ENCODE results near the gene BNIP2. TPM values are rescaled to one million over a fixed set of nuclear protein-coding genes. Genes with fewer than 3 reads are reported as not detected.
A peak's percentile ranks its signal among the peaks of the same experiment; 100 is the strongest.
"Not testable (repeated sequence)": the region's sequence is repeated elsewhere in the genome, so short reads cannot be mapped to it uniquely, and the experiment has no call there.

Gene BNIP2
- total RNA-seq, 1 donor from 2014 or later = 113 TPM

DNA sequence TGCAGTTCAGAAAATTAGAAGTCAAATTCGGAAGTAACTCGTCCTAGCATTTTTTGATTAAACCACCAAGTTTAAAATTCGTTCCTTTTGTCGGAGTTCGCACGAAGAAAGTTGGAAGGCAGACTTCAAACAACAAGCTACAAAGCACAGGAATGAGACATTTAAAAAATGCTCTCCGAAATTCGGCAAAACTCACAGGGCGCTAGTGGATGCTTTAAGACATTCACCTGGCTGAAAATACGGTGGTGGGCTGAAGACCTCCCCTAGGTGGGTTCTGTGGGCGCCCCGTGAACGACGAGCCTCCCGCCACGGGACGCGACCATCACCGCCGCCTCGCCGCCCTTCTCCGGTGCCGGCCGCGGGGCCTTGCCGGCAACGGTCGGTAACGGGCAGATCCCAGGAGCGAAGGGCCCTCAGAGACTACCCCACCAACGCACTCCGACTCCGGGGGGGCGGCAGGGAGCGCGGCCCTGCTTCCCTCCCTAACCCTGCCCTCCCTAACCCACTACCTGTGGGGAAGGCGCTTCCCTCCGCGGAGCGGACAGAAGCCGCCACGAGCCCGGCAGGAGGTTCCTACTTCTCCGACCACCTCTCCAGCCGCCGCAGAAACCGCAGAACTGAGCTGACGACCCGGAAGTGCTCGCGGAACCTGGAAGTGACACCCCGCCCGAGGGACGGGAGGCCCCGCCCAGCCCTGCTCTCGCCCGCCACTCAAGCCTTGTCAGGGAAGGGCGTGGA lies 32.1 kb downstream of the BNIP2 start, which contains the start of gene GTF2A2:
TSS of gene GTF2A2 (minus strand) at position 619 of the 738 bp plus-strand sequence. CDS start 5,238 bp downstream, outside the sequence.
- Histone ChIP-seq H3K27me3 (ENCODE audit: control insufficient read depth, insufficient read depth, low read length) (no peaks in the 10 kb centered on the region), H3K36me3 (ENCODE audit: control insufficient read depth, insufficient read depth, low read length) (peaks cover 1% of the 10 kb centered on the region), H3K4me3 (ENCODE audit: low read depth, low read length) (peak within 1 kb of the TSS; percentile 92)
- peak; percentile 73 for DNase-seq (ENCODE audit: low read depth)
- TF ChIP-seq, protein P1, sequence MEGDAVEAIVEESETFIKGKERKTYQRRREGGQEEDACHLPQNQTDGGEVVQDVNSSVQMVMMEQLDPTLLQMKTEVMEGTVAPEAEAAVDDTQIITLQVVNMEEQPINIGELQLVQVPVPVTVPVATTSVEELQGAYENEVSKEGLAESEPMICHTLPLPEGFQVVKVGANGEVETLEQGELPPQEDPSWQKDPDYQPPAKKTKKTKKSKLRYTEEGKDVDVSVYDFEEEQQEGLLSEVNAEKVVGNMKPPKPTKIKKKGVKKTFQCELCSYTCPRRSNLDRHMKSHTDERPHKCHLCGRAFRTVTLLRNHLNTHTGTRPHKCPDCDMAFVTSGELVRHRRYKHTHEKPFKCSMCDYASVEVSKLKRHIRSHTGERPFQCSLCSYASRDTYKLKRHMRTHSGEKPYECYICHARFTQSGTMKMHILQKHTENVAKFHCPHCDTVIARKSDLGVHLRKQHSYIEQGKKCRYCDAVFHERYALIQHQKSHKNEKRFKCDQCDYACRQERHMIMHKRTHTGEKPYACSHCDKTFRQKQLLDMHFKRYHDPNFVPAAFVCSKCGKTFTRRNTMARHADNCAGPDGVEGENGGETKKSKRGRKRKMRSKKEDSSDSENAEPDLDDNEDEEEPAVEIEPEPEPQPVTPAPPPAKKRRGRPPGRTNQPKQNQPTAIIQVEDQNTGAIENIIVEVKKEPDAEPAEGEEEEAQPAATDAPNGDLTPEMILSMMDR (IDR thresholded peaks at IDR 0.05; ENCODE audit: insufficient read depth, low read length, poor library complexity, severe bottlenecking) = no peak

DNA sequence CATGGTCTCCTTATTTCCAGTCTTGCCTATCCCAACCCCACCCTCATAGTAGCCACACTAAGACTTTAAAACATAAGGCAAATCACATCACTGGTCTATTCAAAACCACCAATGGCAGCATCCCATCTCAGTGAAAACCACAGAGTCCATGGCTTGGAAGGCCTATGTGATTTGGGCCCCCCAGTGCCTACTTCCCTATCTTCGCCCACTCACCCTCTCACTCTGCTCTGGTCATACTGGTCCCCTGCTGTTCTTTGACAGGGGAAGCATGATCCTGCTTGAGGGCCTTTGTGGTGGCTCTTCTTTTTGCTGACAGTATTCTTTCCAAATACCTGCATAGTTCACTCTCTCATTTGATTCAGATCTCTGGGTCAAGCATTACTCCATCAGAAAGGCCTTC lies 35.1 kb downstream of the BNIP2 start:
- Histone ChIP-seq H3K4me3 (ENCODE audit: low read depth, low read length) (no peak overlapping the region), H3K27me3 (ENCODE audit: control insufficient read depth, insufficient read depth, low read length) (no peaks in the 10 kb centered on the region), H3K36me3 (ENCODE audit: control insufficient read depth, insufficient read depth, low read length) (no peaks in the 10 kb centered on the region)
- TF ChIP-seq, protein P1 (IDR thresholded peaks at IDR 0.05; ENCODE audit: insufficient read depth, low read length, poor library complexity, severe bottlenecking) = no peak
- no peak for DNase-seq (ENCODE audit: low read depth)

- no peak for DNase-seq (ENCODE audit: low read depth)
- H3K27me3 ChIP-seq (ENCODE audit: control insufficient read depth, insufficient read depth, low read length) = no peaks in the 10 kb centered on the region
- H3K36me3 ChIP-seq (ENCODE audit: control insufficient read depth, insufficient read depth, low read length) = no peaks in the 10 kb centered on the region
- TF ChIP-seq, protein P1 (IDR thresholded peaks at IDR 0.05; ENCODE audit: insufficient read depth, low read length, poor library complexity, severe bottlenecking) = no peak
- no peak overlapping the region for H3K4me3 ChIP-seq (ENCODE audit: low read depth, low read length)
These were observed 39.5 kb downstream of the BNIP2 start for GRCh38 chr15:59649603-59650002.

- H3K36me3 ChIP-seq (ENCODE audit: control insufficient read depth, insufficient read depth, low read length) = no peaks in the 10 kb centered on the region
- no peaks in the 10 kb centered on the region for H3K27me3 ChIP-seq (ENCODE audit: control insufficient read depth, insufficient read depth, low read length)
- TF ChIP-seq, protein P1 (IDR thresholded peaks at IDR 0.05; ENCODE audit: insufficient read depth, low read length, poor library complexity, severe bottlenecking) = no peak
- no peak for DNase-seq (ENCODE audit: low read depth)
- no peak overlapping the region for H3K4me3 ChIP-seq (ENCODE audit: low read depth, low read length)
These were observed 42.0 kb downstream of the BNIP2 start for GRCh38 chr15:59647085-59647484.

DNA sequence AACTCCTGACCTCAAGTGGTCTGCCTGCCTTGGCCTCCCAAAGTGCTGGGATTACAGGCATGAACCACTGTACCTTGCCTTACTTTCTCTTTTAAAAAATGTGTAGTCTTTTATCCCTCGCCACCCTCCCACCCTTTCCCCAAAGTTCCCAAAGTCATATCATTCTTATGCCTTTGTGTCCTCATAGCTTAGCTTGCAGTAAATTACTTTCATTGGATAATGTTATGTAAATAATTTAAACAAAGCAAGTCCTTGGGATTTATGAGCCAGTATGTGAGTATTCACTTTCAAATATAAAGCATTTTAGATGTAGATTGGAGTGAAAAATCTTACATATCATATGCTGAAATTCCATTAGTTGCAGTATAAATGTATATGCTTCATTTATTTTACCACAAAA lies 42.8 kb downstream of the BNIP2 start:
- TF ChIP-seq, protein P1 (IDR thresholded peaks at IDR 0.05; ENCODE audit: insufficient read depth, low read length, poor library complexity, severe bottlenecking) = no peak
- no peaks in the 10 kb centered on the region for H3K36me3 ChIP-seq (ENCODE audit: control insufficient read depth, insufficient read depth, low read length)
- no peak overlapping the region for H3K4me3 ChIP-seq (ENCODE audit: low read depth, low read length)
- DNase-seq (ENCODE audit: low read depth) = no peak
- H3K27me3 ChIP-seq (ENCODE audit: control insufficient read depth, insufficient read depth, low read length) = no peaks in the 10 kb centered on the region

- not testable (repeated sequence) for H3K36me3 ChIP-seq (ENCODE audit: control insufficient read depth, insufficient read depth, low read length); DNase-seq (ENCODE audit: low read depth); H3K27me3 ChIP-seq (ENCODE audit: control insufficient read depth, insufficient read depth, low read length); H3K4me3 ChIP-seq (ENCODE audit: low read depth, low read length)
These were observed 43.3 kb downstream of the BNIP2 start for GRCh38 chr15:59645812-59646211.
